ENCODE measurements around the gene RYR3.

- TF ChIP-seq CTCF (conservative IDR thresholded peaks at IDR 0.05 in 1 of 2, IDR thresholded peaks at IDR 0.05 in 1 of 2; ENCODE audit: extremely low read depth in 1 of 2, insufficient read depth in 1 of 2, low read depth in 1 of 2, low read length in 2 of 2), result no peak
- TF ChIP-seq EZH2 (IDR thresholded peaks at IDR 0.05; ENCODE audit: borderline replicate concordance, low read length), result no peak
These were observed 113.3 kb downstream of the RYR3 start for GRCh38 chr15:33424025-33424424.
